ENCODE results near the gene TULP1.

The TULP1 gene

DNA sequence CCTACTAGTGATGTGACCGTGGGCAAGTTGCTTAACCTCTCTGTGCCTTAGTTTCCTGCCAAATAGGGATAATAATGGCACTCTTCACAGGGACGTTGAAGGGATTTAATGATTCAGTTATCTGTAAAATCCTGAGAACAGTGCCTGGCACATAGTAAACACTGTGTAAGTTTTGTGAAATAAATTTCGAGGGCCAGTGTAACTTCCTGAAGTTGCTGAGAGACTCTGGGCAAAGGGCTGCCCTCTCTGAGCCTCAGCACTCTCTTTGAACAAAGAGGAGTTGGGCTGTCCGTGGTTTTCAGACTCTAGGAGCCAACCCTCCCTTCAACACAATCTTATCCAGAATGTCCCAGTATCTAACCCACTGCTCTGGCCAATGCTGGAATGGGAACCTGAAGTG, 13.3 kb downstream of the TULP1 start:
- no peak overlapping the region for H3K4me3 ChIP-seq (ENCODE audit: control insufficient read depth, low read depth, low read length)
- DNase-seq (ENCODE audit: low read depth): no peak
- TF ChIP-seq, protein P1, sequence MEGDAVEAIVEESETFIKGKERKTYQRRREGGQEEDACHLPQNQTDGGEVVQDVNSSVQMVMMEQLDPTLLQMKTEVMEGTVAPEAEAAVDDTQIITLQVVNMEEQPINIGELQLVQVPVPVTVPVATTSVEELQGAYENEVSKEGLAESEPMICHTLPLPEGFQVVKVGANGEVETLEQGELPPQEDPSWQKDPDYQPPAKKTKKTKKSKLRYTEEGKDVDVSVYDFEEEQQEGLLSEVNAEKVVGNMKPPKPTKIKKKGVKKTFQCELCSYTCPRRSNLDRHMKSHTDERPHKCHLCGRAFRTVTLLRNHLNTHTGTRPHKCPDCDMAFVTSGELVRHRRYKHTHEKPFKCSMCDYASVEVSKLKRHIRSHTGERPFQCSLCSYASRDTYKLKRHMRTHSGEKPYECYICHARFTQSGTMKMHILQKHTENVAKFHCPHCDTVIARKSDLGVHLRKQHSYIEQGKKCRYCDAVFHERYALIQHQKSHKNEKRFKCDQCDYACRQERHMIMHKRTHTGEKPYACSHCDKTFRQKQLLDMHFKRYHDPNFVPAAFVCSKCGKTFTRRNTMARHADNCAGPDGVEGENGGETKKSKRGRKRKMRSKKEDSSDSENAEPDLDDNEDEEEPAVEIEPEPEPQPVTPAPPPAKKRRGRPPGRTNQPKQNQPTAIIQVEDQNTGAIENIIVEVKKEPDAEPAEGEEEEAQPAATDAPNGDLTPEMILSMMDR (conservative IDR thresholded peaks at IDR 0.05; ENCODE audit: control insufficient read depth, insufficient read depth, low read depth, low read length): no peak

DNA sequence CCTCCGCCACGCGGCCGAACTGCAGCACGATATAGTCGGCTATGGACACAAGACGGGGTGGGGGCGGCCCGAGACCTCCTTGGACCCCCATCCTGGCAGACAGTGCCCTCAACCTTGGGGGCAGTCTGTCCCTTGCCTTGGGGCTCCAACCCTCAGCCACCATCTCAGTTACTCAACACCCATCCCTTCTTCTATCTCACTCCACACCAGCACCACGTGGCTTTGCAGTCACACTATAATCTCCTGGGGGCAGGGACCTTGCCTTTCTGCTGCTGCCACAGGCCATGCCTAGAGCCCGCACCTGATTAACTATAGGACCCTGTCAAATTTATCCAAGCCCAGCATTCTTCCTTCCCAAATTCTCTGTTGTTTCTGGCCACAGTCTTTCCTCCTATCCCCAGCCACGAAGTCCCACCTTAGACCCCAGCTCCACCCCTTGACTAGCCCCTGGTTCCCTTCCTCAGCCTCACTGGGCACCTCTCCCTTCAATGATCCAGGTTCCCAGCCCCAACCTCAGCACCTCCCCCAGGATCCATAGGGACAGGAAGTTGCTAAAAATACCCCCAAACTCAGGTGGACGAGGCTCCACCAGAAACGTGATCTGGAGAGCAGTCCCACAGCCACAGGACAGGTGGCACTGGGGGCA, 14.2 kb downstream of the TULP1 start:
- no peak for DNase-seq (ENCODE audit: low read depth)
- H3K4me3 ChIP-seq (ENCODE audit: control insufficient read depth, low read depth, low read length): peak overlapping the region; percentile 44
- TF ChIP-seq, protein P1 (conservative IDR thresholded peaks at IDR 0.05; ENCODE audit: control insufficient read depth, insufficient read depth, low read depth, low read length): no peak

DNA sequence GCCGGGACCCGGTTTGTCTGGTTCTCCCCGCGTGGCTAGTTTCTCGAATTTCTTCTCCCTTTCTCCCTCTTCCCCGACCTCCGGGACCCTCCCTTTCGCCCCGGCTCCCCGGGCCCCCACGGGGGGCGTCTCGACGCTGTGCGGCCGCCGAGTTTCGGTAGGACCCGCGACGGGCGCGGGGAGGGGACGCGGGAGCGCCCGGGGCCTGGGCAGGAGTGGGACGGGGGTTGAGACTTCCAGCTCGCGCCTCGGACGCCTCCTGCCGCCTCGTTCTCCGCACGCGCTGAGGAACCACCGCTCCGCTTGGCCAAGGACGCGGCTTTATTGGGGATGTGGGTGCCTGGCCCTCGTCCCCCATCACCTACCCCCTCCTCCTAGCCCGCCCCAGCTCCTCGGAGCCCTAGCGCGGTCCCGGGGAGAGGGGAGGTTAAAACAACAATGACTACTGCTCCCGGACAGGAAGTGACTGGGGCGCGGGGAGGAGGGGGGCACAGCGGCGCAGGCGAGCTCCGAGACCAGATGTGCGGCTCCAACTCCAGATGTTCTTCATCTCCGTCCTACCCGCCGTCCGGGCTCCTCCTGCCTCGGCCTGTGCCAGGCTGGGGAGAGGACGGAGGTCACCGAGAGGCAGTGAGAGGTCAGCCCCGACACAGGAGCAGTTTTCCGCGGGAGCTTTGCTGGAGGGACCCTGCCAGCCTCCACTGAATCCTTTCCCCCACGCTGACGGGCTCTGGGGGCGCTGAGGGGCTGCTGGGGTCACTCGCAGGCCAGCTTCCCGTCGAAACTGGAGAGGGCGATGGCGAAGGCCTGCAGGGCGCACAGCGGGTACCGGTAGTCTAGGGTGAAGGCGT, 14.9 kb downstream of the TULP1 start:
- TF ChIP-seq, protein P1 (conservative IDR thresholded peaks at IDR 0.05; ENCODE audit: control insufficient read depth, insufficient read depth, low read depth, low read length): no peak
- H3K4me3 ChIP-seq (ENCODE audit: control insufficient read depth, low read depth, low read length): peak overlapping the region; percentile 44
- DNase-seq (ENCODE audit: low read depth): peak; percentile 85

DNA sequence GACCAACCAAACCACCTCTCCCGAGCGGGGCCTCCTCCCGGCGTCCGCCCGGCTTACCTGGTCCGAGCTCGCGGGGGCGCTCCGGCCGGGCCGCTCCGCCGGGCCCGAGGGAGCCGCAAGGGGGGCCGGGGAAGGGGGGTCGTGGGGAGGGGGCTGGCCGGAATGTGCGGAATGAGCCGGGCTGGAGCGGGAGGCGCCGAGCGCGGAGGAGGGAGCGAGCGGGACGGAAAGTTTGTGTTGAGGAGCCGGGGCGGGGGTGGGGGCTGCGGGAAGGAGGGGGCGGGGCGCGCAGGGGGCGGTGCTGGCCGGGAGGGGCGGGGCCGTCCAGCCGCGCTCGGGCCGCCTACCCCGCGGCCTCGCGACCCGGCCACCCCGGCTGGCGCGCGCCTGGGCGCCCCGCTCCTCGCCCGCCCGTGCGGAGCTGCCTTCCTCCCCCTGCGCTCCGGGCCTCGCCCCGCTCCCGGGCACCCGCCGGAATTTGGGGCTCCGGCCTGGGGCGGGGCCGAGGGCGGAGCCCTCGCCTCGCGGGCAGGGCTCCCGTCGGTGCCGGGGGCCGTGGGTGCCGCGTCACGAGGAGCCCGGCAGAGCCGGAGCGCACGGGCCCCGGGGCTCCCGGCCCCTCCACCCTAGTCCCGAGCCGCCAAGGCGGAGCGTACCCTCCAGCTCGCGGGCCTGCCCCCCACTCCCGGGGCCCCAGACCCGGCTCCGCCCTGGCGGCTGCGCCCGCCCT, 15.7 kb downstream of the TULP1 start, which contains the start of gene TEAD3:
Gene TEAD3 (minus strand): TSS at position 239 of the 730 bp plus-strand sequence.
- H3K4me3 ChIP-seq (ENCODE audit: control insufficient read depth, low read depth, low read length): peak within 1 kb of the TSS; percentile 68
- TF ChIP-seq, protein P1 (conservative IDR thresholded peaks at IDR 0.05; ENCODE audit: control insufficient read depth, insufficient read depth, low read depth, low read length): no peak
- peak; percentile 67 for DNase-seq (ENCODE audit: low read depth)

DNA sequence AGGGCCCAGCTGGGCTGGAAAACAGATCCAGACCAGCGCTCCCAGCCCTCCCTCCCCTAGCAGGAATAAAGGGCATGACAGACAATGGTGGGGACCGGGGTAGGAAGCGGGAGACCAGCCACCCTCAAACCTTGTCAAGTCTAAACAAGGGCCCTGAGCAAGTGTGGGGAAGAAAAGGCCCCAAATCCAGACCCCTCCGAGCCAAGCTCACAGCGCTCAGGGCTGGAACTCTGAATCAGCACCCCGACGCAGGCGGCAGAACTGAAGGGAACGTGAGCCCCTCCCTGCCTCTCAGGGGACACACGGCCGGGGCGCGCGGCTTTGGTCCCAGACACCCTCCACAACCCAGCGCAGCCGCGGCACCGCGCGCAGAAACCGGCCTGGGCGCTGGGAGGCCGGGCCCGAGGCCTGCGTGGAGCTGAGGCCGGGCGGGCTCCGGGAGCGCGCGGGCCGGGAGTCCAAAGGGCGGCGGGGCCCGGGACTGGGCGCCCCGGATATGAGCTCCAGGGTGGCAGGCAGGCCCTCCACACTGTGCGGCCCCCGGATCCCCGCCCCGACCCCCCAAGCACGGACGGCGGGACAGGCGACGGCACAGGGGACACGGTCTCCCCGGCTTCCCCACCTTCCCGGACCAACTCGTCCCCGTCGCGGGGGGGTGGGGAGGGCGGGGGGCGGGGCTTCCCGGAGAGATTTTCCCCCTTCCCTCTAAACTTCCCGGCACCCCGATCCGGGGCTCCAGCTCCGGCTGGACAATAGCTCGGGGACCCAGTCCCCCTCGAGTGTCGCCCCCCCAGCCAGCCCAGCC, 16.5 kb downstream of the TULP1 start:
- peak overlapping the region; percentile 68 for H3K4me3 ChIP-seq (ENCODE audit: control insufficient read depth, low read depth, low read length)
- TF ChIP-seq, protein P1 (conservative IDR thresholded peaks at IDR 0.05; ENCODE audit: control insufficient read depth, insufficient read depth, low read depth, low read length): no peak
- DNase-seq (ENCODE audit: low read depth): no peak

All from fibroblast of mammary gland (primary cell).